Uterus (tissue), 4 donors: Measurements from ENCODE around the gene FUT8. TPM values are rescaled to one million over a fixed set of nuclear protein-coding genes. Genes with fewer than 3 reads are reported as not detected.

ENCODE experiments used
- DNase-seq, 2 donors: peaks; one replicate each; pipeline ENCODE4 v3.0.0-alpha.2; 2019 to 2020
- H3K27ac ChIP-seq, 2 donors: fragments of 200-600 bp; sonication (generic); 1 replicate in 1 of 2; 2 replicates in 1 of 2; pipeline ENCODE4 v1.5.1; 2016 to 2018
- H3K27me3 ChIP-seq, 2 donors: fragments of 200-600 bp; sonication (generic); one replicate each; pipeline ENCODE4 v1.5.1; 2018 to 2019; ENCODE audit warnings: control low read depth in 1 of 2
- H3K36me3 ChIP-seq, 2 donors: fragments of 200-600 bp; sonication (generic); one replicate each; pipeline ENCODE4 v1.5.1; 2019; ENCODE audit warnings: control low read depth in 1 of 2
- H3K4me1 ChIP-seq, 2 donors: fragments of 200-600 bp; sonication (generic); one replicate each; pipeline ENCODE4 v1.5.1; 2018 to 2019; ENCODE audit warnings: control low read depth in 1 of 2
- H3K4me3 ChIP-seq, 2 donors: fragments of 200-600 bp; sonication (generic); 1 replicate in 1 of 2; 2 replicates in 1 of 2; pipeline ENCODE4 v1.5.1; 2018 to 2019; ENCODE audit warnings: mild to moderate bottlenecking in 1 of 2
- H3K9me3 ChIP-seq, 2 donors: fragments of 200-600 bp; sonication (generic); one replicate each; pipeline ENCODE4 v1.5.1; 2019; ENCODE audit warnings: control low read depth in 1 of 2
- CTCF ChIP-seq, 4 experiments: fragments of 200-600 bp in 2 of 4; fragments of 450-650 bp in 2 of 4; sonication (generic) in 2 of 4; IDR thresholded peaks; one replicate each; pipeline ENCODE4 v1.5.1; 2016 to 2019; ENCODE audit warnings: antibody characterized with exemption in 4 of 4, mild to moderate bottlenecking in 2 of 4, moderate library complexity in 1 of 4
- POLR2A ChIP-seq, 2 donors: fragments of 450-650 bp; IDR thresholded peaks; one replicate each; pipeline ENCODE4 v1.6.1; 2016; ENCODE audit warnings: antibody characterized with exemption in 2 of 2, mild to moderate bottlenecking in 1 of 2, moderate library complexity in 1 of 2
- intact Hi-C: fragments of 100-400 bp; cut with DNase I; formaldehyde crosslinking; loops from one replicate; pipeline ENCODE4 v1.15.1; 2023; ENCODE audit warnings: low total_unique reads
- total RNA-seq, 4 donors: library from RNA; depleted of rRNA in 3 of 4; stranded (reverse); fragments of >200 nt in 3 of 4; gene quantifications; one replicate each; pipeline versions ENCODE4 v1.1.0 to v1.2.4, GENCODE V29; 2014 to 2023
- donor health status: DM: yes; HTN: yes; CAD: no.

The FUT8 gene
- total RNA-seq, 4 donors from 2014 or later: 39.2 to 57.6 (median 51.8) TPM

GRCh38 chr14:65472189-65472588 lies 59.7 kb downstream of the FUT8 start:
- no peak for TF ChIP-seq POLR2A (IDR thresholded peaks at IDR 0.05)
- TF ChIP-seq CTCF (IDR thresholded peaks at IDR 0.05): no peak
- intact Hi-C loops: no loop called here
- H3K4me1 ChIP-seq: no peaks in the 10 kb centered on the region
- no peak overlapping the region for H3K27ac ChIP-seq
- no peak for DNase-seq
- no peaks in the 10 kb centered on the region for H3K36me3 ChIP-seq
- no peaks in the 10 kb centered on the region for H3K9me3 ChIP-seq
- H3K4me3 ChIP-seq: no peak overlapping the region
- no peaks in the 10 kb centered on the region for H3K27me3 ChIP-seq

- no peaks in the 10 kb centered on the region for H3K27me3 ChIP-seq
- intact Hi-C loops: no loop called here
- H3K9me3 ChIP-seq: no peaks in the 10 kb centered on the region
- H3K4me1 ChIP-seq: no peaks in the 10 kb centered on the region
- H3K4me3 ChIP-seq: no peak overlapping the region
- DNase-seq: no peak
- H3K27ac ChIP-seq: no peak overlapping the region
- no peaks in the 10 kb centered on the region for H3K36me3 ChIP-seq
- TF ChIP-seq POLR2A (IDR thresholded peaks at IDR 0.05): no peak
- no peak for TF ChIP-seq CTCF (IDR thresholded peaks at IDR 0.05)
Measured at GRCh38 chr14:65476273-65476941, 63.9 kb downstream of the FUT8 start.

- TF ChIP-seq CTCF (IDR thresholded peaks at IDR 0.05) (no peak), POLR2A (IDR thresholded peaks at IDR 0.05) (no peak)
- intact Hi-C loops: no loop called here
Measured at GRCh38 chr14:65476942-65477318, 64.4 kb downstream of the FUT8 start.

GRCh38 chr14:65478017-65478416 lies 65.5 kb downstream of the FUT8 start:
- H3K4me1 ChIP-seq: no peaks in the 10 kb centered on the region
- intact Hi-C loops: no loop called here
- no peak for DNase-seq
- TF ChIP-seq CTCF (IDR thresholded peaks at IDR 0.05) (no peak), POLR2A (IDR thresholded peaks at IDR 0.05) (no peak)
- H3K27me3 ChIP-seq: no peaks in the 10 kb centered on the region
- H3K36me3 ChIP-seq: no peaks in the 10 kb centered on the region
- no peak overlapping the region for H3K27ac ChIP-seq
- no peaks in the 10 kb centered on the region for H3K9me3 ChIP-seq
- H3K4me3 ChIP-seq: no peak overlapping the region

More at GRCh38 chr14:65476942-65477318, 64.4 kb downstream of the FUT8 start:
- no peaks in the 10 kb centered on the region for H3K36me3 ChIP-seq
- no peak for DNase-seq
- H3K4me3 ChIP-seq: no peak overlapping the region
- H3K9me3 ChIP-seq: no peaks in the 10 kb centered on the region
- H3K27ac ChIP-seq: no peak overlapping the region
- H3K27me3 ChIP-seq: no peaks in the 10 kb centered on the region
- H3K4me1 ChIP-seq: no peaks in the 10 kb centered on the region

GRCh38 chr14:65478596-65478995 lies 66.1 kb downstream of the FUT8 start:
- no peaks in the 10 kb centered on the region for H3K4me1 ChIP-seq
- no peaks in the 10 kb centered on the region for H3K9me3 ChIP-seq
- H3K36me3 ChIP-seq: no peaks in the 10 kb centered on the region
- intact Hi-C loops: no loop called here
- TF ChIP-seq POLR2A (IDR thresholded peaks at IDR 0.05): no peak
- no peak for TF ChIP-seq CTCF (IDR thresholded peaks at IDR 0.05)
- no peak overlapping the region for H3K4me3 ChIP-seq
- H3K27me3 ChIP-seq: no peaks in the 10 kb centered on the region
- DNase-seq: no peak
- no peak overlapping the region for H3K27ac ChIP-seq
